GM20000 (cell line): ENCODE measurements around the gene ZNF587.

Experiments
- DNase-seq: peaks from one replicate; pipeline ENCODE4 v3.0.0; 2012; ENCODE audit warnings: low spot score
- CTCF ChIP-seq: IDR thresholded peaks from 2 replicates; pipeline ENCODE4 v1.5.1; 2012; ENCODE audit warnings: mild to moderate bottlenecking, control low read depth; ENCODE audit errors: extremely low read depth, missing control alignments

The ZNF587 gene

GRCh38 chr19:57914531-57914930 lies 64.9 kb downstream of the ZNF587 start:
- no peak for TF ChIP-seq CTCF
- no peak for DNase-seq
